Measurements from ENCODE around the gene ABCF3.

Gene ABCF3

DNA sequence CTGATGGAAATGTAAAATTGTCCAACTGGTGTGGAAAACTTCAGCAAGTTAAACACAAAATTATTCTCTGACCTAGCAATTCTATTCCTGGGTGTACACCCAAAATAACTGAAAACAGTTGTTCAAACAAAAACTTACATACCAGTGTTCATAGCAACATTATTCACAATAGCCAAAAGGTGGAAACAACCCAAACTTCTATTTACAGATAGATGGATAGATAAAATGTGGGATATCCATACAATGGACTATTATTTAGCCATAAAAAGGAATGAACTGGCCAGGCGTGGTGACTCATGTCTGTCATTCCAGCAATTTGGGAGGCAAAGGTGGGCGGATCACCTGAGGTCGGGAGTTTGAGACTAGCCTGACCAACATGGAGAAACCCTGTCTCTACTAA is 36.5 kb downstream of the ABCF3 start:
- no peak overlapping the region for H3K27ac Mint-ChIP-seq
- H3K27me3 Mint-ChIP-seq = peaks cover 45% of the 10 kb centered on the region
- H3K4me3 Mint-ChIP-seq = no peak overlapping the region
- H3K4me1 Mint-ChIP-seq (ENCODE audit: low read depth) = no peaks in the 10 kb centered on the region
- no peaks in the 10 kb centered on the region for H3K9me3 Mint-ChIP-seq
- intact Hi-C loops (cut with micrococcal nuclease) = no loop called here
- H3K36me3 Mint-ChIP-seq (ENCODE audit: low read depth) = no peaks in the 10 kb centered on the region

DNA sequence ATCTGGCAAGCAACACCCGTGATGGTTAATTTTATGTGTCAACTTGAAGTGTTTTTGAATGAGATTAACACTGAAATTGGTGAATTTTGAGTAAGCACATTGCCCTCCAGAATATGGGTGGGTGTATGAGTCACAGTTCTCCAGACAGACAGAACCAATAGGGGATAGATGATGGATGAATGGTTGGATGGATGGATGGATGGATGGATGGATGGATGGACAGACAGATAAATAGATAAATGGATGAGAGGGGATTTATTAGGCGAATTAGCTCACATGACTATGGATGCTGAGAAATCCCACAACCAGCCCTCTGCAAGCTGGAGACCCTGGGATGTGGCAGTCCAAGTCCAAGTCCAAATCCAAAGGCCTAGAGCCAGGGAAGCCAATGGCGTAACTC is 37.9 kb downstream of the ABCF3 start:
- H3K36me3 Mint-ChIP-seq (ENCODE audit: low read depth) = no peaks in the 10 kb centered on the region
- intact Hi-C loops (cut with micrococcal nuclease) = no loop called here
- H3K9me3 Mint-ChIP-seq = no peaks in the 10 kb centered on the region
- no peak overlapping the region for H3K4me3 Mint-ChIP-seq
- H3K27ac Mint-ChIP-seq = no peak overlapping the region
- H3K27me3 Mint-ChIP-seq = peaks cover 54% of the 10 kb centered on the region
- H3K4me1 Mint-ChIP-seq (ENCODE audit: low read depth) = peaks cover 5% of the 10 kb centered on the region

DNA sequence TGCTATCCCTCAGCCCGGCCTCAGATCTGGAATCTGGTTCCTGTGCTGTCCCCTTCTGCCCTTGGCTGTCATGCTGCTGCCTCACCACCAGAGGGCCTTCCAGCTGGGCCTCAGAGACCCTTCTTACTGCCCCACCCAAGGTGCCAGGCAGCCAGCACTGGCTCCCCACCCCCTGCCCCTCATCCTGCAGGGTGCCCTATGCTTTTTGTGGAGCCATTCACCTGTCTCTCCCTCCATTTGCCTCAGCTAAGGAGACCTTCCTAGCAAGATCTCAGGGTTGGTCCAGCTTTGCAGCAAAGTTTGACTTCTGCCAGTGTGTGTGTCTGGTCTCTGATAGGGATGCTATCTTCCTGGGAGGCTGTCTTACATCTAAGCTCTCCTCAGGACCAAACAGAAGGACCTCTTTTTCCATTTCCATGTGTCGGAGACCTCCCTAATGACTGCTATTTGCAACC is 41.5 kb downstream of the ABCF3 start:
- peaks cover 75% of the 10 kb centered on the region for H3K27me3 Mint-ChIP-seq
- intact Hi-C loops (cut with micrococcal nuclease) = loop anchor here (2.0 kb wide), 2 partner anchors 23 to 61 kb away; no protein-coding TSS in a partner anchor
- no peaks in the 10 kb centered on the region for H3K36me3 Mint-ChIP-seq (ENCODE audit: low read depth)
- no peak overlapping the region for H3K4me3 Mint-ChIP-seq
- H3K9me3 Mint-ChIP-seq = no peaks in the 10 kb centered on the region
- peaks cover 8% of the 10 kb centered on the region for H3K4me1 Mint-ChIP-seq (ENCODE audit: low read depth)
- H3K27ac Mint-ChIP-seq = no peak overlapping the region

DNA sequence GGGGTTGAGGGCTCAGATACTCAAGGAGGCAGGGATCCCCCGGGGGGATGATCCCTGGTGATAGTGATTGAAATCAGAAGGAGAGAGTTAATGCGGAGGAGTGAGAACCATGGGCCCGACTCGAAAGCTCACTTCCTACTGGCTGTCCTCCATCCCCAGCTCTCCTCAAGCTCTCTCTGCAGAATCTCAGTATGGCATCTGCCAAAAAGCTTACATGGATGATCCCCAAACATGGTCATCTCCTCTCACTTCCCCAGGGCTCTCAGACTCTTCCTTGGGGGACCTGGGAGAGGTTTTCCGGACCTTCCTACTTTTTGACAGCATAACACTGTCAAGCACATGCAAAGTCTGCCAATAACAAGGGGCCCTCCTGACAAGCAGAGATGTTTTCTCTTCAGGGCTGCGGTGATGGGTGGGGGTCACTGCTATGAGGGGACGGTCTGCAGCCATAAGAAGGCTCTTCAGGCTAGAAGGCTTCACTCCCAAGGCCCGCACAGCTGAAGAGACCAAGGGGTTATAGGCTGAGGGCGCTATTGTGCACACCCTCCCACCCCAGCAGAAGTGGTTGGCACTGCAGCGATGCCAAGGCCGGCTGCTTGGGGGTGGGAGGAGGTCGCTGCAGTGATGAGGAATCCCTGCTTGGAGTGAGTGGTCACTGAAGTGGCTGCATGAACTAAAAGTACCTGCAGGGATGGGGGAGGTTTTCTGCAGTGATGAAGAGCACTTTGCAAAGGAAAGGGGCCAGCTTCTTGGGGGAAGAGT is 42.6 kb downstream of the ABCF3 start:
- Mint-ChIP-seq H3K9me3 (no peaks in the 10 kb centered on the region), H3K27ac (no peak overlapping the region), H3K4me1 (ENCODE audit: low read depth) (peaks cover 8% of the 10 kb centered on the region), H3K4me3 (peak overlapping the region; percentile 53), H3K36me3 (ENCODE audit: low read depth) (no peaks in the 10 kb centered on the region), H3K27me3 (peaks cover 79% of the 10 kb centered on the region)
- intact Hi-C loops (cut with micrococcal nuclease) = no loop called here

DNA sequence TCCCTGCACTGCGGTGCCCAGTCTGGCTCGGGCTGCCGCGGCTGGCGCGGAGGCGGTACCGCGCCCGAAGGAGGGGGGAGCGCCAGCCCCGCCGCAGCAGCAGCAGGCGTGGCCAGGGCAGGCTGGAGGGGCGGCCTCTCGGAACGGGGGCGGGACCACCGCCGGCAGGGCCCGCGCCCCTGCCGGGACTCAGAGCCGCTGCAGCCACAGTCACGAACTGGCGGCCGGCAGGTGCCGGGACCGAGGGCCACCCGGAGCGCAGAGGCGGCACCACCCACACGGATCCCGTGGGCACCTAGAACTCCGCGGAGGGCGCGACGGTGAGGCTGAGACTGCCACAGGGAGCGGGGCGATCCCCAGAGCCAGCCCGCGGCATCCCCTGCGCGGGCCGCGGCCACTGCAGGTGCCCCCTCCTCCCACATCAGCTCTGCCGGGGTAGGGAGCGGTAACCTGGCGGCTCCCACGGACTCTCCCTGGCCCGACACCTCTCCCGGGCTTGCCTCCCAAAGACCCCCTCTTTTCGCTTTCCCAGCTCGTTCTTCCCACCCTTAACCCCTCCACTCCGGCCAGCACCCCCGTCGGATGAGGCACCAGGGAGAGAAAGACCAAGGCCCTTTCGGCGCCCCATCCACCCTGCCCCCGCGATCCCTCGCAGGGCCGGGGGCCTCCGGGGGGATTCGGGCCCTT is 43.5 kb downstream of the ABCF3 start, which contains the start of gene VWA5B2:
Gene VWA5B2 (plus strand): TSS at position 192 of the 687 bp plus-strand sequence. CDS start 944 bp downstream, outside the sequence.
- H3K9me3 Mint-ChIP-seq = no peaks in the 10 kb centered on the region
- H3K27ac Mint-ChIP-seq = no peak within 1 kb of the TSS
- H3K4me1 Mint-ChIP-seq (ENCODE audit: low read depth) = peaks cover 8% of the 10 kb centered on the region
- intact Hi-C loops (cut with micrococcal nuclease) = no loop called here
- peak within 1 kb of the TSS; percentile 56 for H3K4me3 Mint-ChIP-seq
- H3K27me3 Mint-ChIP-seq = peaks cover 83% of the 10 kb centered on the region
- no peaks in the 10 kb centered on the region for H3K36me3 Mint-ChIP-seq (ENCODE audit: low read depth)

DNA sequence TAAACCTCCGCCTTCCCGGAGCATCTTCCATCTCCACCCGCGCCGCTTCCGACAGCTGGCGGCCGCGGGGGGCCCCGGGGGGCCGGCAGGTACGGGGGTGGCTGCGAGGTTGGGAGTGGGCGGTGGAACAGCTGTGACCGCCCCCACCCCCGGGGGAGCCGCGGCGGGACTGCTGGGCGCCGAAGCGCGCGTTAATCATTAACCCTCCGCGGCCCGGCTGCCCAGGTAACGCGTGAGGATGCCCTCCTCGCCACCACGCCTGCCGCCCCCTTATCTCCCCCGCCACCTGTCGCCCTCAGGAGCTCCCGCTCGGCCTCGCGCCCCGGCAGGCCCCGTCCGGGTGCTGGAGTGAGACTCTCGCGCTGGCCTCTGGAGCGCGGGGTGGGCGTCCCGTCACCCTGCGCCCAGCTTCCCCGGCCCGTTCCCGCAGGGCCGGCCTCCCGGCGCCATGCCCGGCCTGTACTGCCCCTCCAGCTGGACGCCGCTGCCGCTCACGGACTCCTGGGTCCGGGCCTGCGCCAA is 44.1 kb downstream of the ABCF3 start:
- intact Hi-C loops (cut with micrococcal nuclease) = no loop called here
- Mint-ChIP-seq H3K4me3 (no peak overlapping the region), H3K9me3 (no peaks in the 10 kb centered on the region), H3K36me3 (ENCODE audit: low read depth) (no peaks in the 10 kb centered on the region), H3K27ac (no peak overlapping the region), H3K27me3 (peaks cover 78% of the 10 kb centered on the region), H3K4me1 (ENCODE audit: low read depth) (peaks cover 8% of the 10 kb centered on the region)

DNA sequence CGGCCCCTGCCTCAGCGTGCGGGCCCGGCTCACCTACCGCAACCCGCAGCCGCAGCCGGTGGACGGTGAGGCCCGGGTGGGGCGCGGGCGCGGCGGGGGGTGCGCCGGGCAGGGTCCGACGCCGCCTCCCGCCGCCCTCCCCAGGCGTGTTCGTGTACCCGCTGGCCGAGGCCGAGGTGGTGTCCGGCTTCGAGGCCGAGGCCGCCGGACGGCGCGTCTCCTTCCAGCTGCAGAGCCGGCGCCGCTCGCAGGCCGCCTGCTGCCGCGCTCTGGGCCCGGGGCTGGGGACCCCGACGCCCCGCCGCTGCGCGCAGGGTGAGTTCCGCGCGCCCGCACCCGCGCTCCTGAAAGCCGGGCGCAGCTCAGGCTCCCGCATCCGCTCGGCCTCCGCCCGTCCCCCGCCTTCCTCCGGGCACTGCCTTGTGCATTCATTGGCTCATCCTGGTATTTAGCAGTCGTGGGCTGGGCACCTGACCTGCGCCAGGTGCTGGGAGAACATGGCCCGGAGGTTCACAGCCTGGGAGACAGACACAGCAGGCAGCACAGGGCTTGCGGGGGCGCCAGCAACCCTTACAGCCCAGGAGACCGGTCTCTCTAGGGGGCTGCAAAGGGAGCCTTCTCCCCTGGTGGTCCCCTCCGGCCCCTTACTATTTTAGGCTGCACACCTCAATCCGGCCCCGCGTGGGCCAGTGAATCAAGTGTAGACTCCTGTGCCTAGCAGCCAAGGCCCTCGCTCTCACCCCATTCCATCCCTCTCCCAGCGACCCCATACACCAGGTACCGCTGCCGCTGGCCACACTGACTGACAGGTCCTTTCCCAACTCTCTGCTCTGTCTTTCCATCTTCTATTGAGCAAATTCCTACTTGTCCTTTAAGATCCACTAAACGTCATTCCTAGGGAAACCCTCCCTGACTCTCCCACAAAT is 44.9 kb downstream of the ABCF3 start:
- H3K9me3 Mint-ChIP-seq = no peaks in the 10 kb centered on the region
- H3K4me3 Mint-ChIP-seq = no peak overlapping the region
- peaks cover 8% of the 10 kb centered on the region for H3K4me1 Mint-ChIP-seq (ENCODE audit: low read depth)
- H3K36me3 Mint-ChIP-seq (ENCODE audit: low read depth) = no peaks in the 10 kb centered on the region
- intact Hi-C loops (cut with micrococcal nuclease) = no loop called here
- peaks cover 71% of the 10 kb centered on the region for H3K27me3 Mint-ChIP-seq
- H3K27ac Mint-ChIP-seq = no peak overlapping the region

DNA sequence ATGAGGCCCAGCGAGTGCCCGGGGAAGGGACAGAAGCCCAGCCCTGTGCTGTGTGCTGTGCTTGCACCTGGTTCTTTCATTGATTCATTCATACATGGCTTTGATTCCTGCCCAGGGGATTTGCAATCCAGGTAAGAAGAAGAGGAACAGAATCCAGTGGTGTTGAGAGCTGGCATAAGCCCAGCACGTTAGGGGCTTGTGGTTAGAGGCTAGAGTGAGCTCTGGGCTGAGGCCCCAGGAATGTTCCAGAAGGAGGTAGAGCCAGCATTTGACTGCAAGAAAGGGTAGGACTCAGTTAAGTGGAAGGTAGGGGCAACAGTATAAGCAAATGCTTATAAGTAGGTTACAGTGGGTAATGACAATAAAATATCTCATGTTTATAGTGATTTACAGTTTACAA is 45.7 kb downstream of the ABCF3 start:
- peaks cover 8% of the 10 kb centered on the region for H3K4me1 Mint-ChIP-seq (ENCODE audit: low read depth)
- intact Hi-C loops (cut with micrococcal nuclease) = no loop called here
- no peak overlapping the region for H3K27ac Mint-ChIP-seq
- peaks cover 65% of the 10 kb centered on the region for H3K27me3 Mint-ChIP-seq
- no peaks in the 10 kb centered on the region for H3K36me3 Mint-ChIP-seq (ENCODE audit: low read depth)
- no peaks in the 10 kb centered on the region for H3K9me3 Mint-ChIP-seq
- no peak overlapping the region for H3K4me3 Mint-ChIP-seq

DNA sequence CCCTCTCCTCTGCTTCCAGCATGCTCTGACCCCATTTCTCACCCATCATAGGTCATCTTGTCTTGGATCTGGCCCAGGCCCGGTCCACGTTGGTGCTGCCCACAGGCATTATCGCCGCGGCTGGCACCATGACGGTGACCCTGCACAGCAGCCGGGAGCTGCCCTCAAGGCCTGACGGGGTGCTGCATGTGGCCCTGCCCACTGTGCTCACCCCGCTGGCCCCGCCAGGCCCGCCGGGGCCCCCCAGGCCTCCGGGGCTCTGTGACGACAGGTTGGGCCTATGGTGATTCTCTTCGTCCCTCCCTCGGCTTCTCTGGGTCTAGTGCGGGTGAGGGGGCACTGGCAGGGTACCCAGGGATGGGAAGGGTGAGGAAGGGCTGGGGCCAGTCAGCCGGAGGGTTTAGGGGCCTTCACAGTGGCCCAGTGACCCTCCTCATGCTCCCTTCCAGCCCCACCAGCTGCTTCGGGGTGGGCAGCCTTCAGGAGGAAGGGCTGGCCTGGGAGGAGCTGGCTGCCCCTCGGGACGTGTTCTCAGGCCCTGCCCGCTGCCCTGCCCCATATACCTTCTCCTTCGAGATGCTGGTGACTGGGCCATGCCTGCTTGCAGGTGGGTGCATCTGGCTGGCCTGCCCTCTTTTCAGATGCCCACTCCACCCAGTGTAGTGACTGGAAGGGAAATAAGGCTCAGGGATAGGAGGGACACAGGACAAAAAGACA is 47.3 kb downstream of the ABCF3 start:
- intact Hi-C loops (cut with micrococcal nuclease) = no loop called here
- H3K4me3 Mint-ChIP-seq = no peak overlapping the region
- H3K9me3 Mint-ChIP-seq = no peaks in the 10 kb centered on the region
- no peaks in the 10 kb centered on the region for H3K36me3 Mint-ChIP-seq (ENCODE audit: low read depth)
- H3K4me1 Mint-ChIP-seq (ENCODE audit: low read depth) = peaks cover 8% of the 10 kb centered on the region
- no peak overlapping the region for H3K27ac Mint-ChIP-seq
- H3K27me3 Mint-ChIP-seq = peaks cover 55% of the 10 kb centered on the region

DNA sequence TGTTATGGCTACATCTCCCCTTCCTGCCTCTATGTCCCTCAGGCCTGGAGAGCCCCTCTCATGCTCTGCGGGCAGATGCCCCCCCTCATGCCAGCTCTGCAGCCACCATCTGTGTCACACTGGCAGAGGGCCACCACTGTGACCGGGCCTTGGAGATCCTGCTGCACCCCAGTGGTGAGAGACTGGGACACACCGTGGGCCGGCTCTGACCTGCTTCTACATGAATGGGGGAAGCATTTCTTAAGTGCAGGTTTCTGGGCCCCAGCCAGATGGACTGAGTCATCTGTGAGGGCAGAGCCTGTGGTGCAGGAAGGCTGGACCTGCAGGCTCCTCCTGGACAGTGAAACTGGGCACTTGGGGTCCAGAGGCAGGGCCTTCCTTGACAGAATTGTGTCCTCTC is 48.2 kb downstream of the ABCF3 start:
- no peak overlapping the region for H3K4me3 Mint-ChIP-seq
- H3K4me1 Mint-ChIP-seq (ENCODE audit: low read depth) = peaks cover 5% of the 10 kb centered on the region
- no peak overlapping the region for H3K27ac Mint-ChIP-seq
- H3K36me3 Mint-ChIP-seq (ENCODE audit: low read depth) = no peaks in the 10 kb centered on the region
- no peaks in the 10 kb centered on the region for H3K9me3 Mint-ChIP-seq
- peaks cover 46% of the 10 kb centered on the region for H3K27me3 Mint-ChIP-seq
- intact Hi-C loops (cut with micrococcal nuclease) = no loop called here

DNA sequence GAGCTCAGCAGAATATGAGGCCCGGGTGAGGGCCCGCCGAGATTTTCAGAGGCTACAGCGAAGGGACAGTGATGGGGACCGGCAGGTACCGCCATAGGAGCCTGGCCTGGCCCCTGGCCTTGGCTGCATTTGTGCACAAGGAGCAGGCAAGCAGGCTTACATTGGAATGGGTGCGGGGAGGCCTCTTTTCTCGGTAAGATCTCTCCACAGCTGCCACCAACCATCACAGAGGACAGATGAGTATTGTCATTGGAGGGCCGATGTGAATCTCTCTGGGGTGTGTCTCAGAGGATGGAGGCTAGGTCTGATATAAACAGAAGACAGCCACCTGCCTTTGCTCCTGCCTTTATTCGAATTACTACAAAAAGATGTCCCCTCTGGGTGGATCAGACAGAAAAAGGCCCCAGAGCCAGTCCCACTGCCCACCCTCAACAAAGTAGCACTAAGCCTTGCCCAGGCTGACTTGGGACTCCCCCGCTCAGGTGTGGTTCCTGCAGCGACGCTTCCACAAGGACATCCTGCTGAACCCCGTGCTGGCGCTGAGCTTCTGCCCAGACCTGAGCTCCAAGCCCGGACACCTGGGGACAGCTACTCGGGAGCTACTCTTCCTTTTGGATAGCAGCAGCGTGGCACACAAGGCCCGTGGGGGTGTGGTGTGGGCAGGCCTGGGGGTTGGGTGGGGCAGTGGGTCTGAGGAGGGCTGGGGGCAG is 48.8 kb downstream of the ABCF3 start:
- Mint-ChIP-seq H3K4me1 (ENCODE audit: low read depth) (peaks cover 5% of the 10 kb centered on the region), H3K9me3 (no peaks in the 10 kb centered on the region), H3K27me3 (peaks cover 43% of the 10 kb centered on the region), H3K4me3 (no peak overlapping the region), H3K27ac (no peak overlapping the region), H3K36me3 (ENCODE audit: low read depth) (no peaks in the 10 kb centered on the region)
- intact Hi-C loops (cut with micrococcal nuclease) = no loop called here

DNA sequence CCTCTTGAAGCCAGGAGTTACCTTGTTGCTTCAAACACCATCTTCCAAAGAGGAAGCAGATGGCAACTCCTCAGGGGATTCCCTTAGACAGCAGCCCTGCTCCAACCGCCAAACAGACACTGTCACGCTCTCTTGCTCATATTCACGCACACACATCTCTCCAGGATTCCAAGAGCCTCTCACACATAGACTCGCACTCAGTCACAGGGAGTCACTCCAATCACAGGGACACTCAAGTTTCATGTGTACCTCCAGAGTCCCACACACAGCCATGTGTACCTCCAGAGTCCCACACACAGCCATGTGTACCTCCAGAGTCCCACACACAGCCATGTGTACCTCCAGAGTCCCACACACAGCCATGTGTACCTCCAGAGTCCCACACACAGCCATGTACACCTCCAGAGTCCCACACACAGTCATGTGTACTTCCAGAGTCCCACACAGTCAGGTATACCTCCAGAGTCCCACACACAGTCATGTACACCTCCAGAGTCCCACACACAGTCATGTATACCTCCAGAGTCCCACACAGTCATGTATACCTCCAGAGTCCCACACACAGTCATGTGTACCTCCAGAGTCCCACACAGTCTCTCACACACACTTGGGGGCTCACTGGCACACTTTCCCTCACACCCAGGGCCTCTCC is 49.5 kb downstream of the ABCF3 start:
- Mint-ChIP-seq H3K27ac (no peak overlapping the region), H3K27me3 (peaks cover 39% of the 10 kb centered on the region), H3K4me3 (no peak overlapping the region), H3K9me3 (no peaks in the 10 kb centered on the region), H3K4me1 (ENCODE audit: low read depth) (peaks cover 5% of the 10 kb centered on the region), H3K36me3 (ENCODE audit: low read depth) (no peaks in the 10 kb centered on the region)
- intact Hi-C loops (cut with micrococcal nuclease) = no loop called here

Measured in dendritic cell treated with granulocyte-macrophage colony-stimulating factor and Interleukin-4, amounts not matched to agents 40 ng/mL and 50 ng/mL, for 4 days (primary cell).